ENCODE measurements around the gene RNMT. TPM values are rescaled to one million over a fixed set of nuclear protein-coding genes. Genes with fewer than 3 reads are reported as not detected.

RNMT gene
- total and polyA plus RNA-seq, 7 experiments from 2014 or later = 35.1 to 101 (median 53.7) TPM

DNA sequence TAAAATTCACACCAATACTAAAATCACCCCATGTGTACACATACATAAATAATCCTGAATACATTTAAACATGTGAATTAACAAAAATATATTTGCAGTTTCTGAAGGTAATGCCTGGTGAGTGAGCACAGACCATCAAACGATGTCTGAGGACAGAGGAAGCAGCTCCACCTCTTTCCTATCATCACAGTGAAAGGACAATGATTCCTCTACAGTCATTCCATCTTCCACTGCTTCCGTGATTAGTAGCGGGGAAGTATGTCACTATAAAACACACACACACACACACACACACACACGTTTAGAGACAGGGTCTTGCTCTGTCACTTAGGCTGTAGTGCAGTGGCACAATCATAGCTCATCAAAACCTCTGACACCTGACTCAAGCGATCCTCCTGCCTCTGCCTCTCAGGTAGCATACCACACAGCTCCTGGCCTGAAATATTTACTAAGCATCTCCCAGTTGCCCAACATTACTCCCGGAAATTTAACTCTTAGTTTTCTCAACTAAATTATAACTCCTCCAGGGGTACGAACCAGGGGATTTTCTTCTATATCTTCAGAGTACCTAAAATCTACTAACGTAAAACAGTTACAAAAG is 12.9 kb upstream of the RNMT start:
- Histone ChIP-seq H3K4me3 (ENCODE audit: low read length) (no peak overlapping the region), H3K36me3 (ENCODE audit: control insufficient read depth in 2 of 3, insufficient read depth in 3 of 3, low read length in 3 of 3) (no peaks in the 10 kb centered on the region), H3K9me3 (ENCODE audit: control insufficient read depth in 2 of 3, low read length in 3 of 3) (no peaks in the 10 kb centered on the region), H3K27me3 (ENCODE audit: control insufficient read depth in 2 of 2, insufficient read depth in 2 of 2, low read length in 2 of 2) (no peaks in the 10 kb centered on the region), H3K4me1 (ENCODE audit: control insufficient read depth in 2 of 2, insufficient read depth in 2 of 2, low read length in 2 of 2) (no peaks in the 10 kb centered on the region), H3K27ac (ENCODE audit: low read depth, low read length) (no peak overlapping the region)
- intact Hi-C loops (cut with micrococcal nuclease) = no loop called here
- DNase-seq (no peak), ATAC-seq (no peak)
- Mint-ChIP-seq H3K27ac (peak overlapping the region in 2 of 9 donors; percentile 3 to 7), H3K27me3 (no peaks in the 10 kb centered on the region), H3K4me1 (peaks cover 4 to 35% (median 20%) of the 10 kb centered on the region in 7 donors), H3K4me3 (no peak overlapping the region), H3K9me3 (peaks cover 0 to 18% (median 0%) of the 10 kb centered on the region in 11 donors), H3K36me3 (peaks cover 0 to 41% (median 36%) of the 10 kb centered on the region in 5 donors)
- POLR2A ChIA-PET = no interaction called here
- CTCF ChIA-PET = no interaction called here

DNA sequence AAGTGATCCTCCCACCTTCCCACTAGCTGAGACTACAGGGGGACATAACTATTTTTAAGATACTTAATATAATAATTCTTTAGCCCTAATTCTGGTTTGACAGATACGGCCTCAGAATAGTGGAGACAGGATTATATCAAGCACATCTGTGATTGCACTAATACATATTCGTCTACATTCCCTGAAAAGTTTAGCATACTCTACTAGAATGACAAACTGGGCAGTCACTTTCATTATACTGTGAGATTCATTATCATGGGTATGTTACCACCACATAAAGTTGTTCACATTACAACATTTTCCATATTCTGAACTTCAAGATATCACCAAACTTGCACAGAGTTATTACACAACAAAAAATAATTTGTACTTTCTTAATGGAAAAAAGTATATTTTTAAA is 11.1 kb upstream of the RNMT start:
- no peaks in the 10 kb centered on the region for H3K27me3 ChIP-seq (ENCODE audit: control insufficient read depth in 2 of 2, insufficient read depth in 2 of 2, low read length in 2 of 2)
- H3K4me3 ChIP-seq (ENCODE audit: low read length) = no peak overlapping the region
- Mint-ChIP-seq H3K36me3 (peaks cover 0 to 34% (median 27%) of the 10 kb centered on the region in 5 donors), H3K9me3 (peaks cover 0 to 12% (median 0%) of the 10 kb centered on the region in 11 donors), H3K27me3 (no peaks in the 10 kb centered on the region), H3K27ac (no peak overlapping the region), H3K4me3 (no peak overlapping the region), H3K4me1 (peaks cover 7 to 32% (median 26%) of the 10 kb centered on the region in 7 donors)
- H3K4me1 ChIP-seq (ENCODE audit: control insufficient read depth in 2 of 2, insufficient read depth in 2 of 2, low read length in 2 of 2) = no peaks in the 10 kb centered on the region
- POLR2A ChIA-PET = no interaction called here
- no peaks in the 10 kb centered on the region for H3K9me3 ChIP-seq (ENCODE audit: control insufficient read depth in 2 of 3, low read length in 3 of 3)
- no peak overlapping the region for H3K27ac ChIP-seq (ENCODE audit: low read depth, low read length)
- no peaks in the 10 kb centered on the region for H3K36me3 ChIP-seq (ENCODE audit: control insufficient read depth in 2 of 3, insufficient read depth in 3 of 3, low read length in 3 of 3)
- intact Hi-C loops (cut with micrococcal nuclease) = no loop called here
- ATAC-seq (no peak), DNase-seq (no peak)
- CTCF ChIA-PET = no interaction called here

DNA sequence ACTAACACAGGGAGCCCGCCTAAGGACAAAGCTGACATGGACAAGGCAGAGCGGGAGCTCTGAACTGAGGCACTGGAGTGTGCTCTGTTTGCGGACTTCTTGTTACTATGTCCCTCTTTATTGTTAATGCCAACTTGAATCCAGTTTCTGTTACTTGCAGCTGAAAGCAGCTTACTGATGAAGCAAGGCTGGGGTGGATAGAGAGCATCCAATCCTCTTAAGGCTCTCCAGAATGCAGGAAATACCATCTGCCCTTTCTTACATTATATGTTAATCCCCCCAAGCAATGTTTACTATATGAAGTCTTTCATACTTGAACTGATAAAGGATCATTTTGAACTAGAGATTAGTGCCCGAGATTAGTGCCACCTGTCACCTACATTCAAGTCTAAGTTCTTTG is 9.6 kb upstream of the RNMT start:
- Histone ChIP-seq H3K4me3 (ENCODE audit: low read length) (no peak overlapping the region), H3K27me3 (ENCODE audit: control insufficient read depth in 2 of 2, insufficient read depth in 2 of 2, low read length in 2 of 2) (no peaks in the 10 kb centered on the region), H3K36me3 (ENCODE audit: control insufficient read depth in 2 of 3, insufficient read depth in 3 of 3, low read length in 3 of 3) (no peaks in the 10 kb centered on the region), H3K4me1 (ENCODE audit: control insufficient read depth in 2 of 2, insufficient read depth in 2 of 2, low read length in 2 of 2) (no peaks in the 10 kb centered on the region), H3K9me3 (ENCODE audit: control insufficient read depth in 2 of 3, low read length in 3 of 3) (no peaks in the 10 kb centered on the region), H3K27ac (ENCODE audit: low read depth, low read length) (no peak overlapping the region)
- ChIA-PET POLR2A (no interaction called here), CTCF (no interaction called here)
- Mint-ChIP-seq H3K4me1 (peaks cover 12 to 32% (median 23%) of the 10 kb centered on the region in 7 donors), H3K27ac (no peak overlapping the region), H3K27me3 (no peaks in the 10 kb centered on the region), H3K4me3 (no peak overlapping the region), H3K36me3 (peaks cover 0 to 31% (median 17%) of the 10 kb centered on the region in 5 donors), H3K9me3 (peaks cover 0 to 10% (median 0%) of the 10 kb centered on the region in 11 donors)
- intact Hi-C loops (cut with micrococcal nuclease) = no loop called here
- no peak for DNase-seq
- no peak for ATAC-seq

DNA sequence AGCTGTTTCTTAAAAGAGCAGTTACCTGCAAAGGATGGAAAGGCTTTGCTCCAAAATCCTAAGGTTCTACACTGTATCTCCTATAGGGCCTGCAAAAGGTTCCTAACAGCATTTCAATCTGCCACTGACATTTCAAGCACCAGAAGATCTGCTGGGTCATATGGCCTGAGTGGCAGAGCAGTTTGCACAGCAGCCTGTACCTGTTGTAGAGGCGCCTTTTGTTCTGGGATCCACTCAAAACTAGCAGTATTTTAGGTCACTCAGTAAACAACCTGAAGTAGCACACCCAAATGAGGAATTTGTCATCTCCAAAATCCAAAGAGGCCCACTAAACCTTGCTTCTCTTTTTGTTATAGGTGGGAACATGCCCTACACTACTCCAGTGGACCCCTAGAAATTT is 6.3 kb upstream of the RNMT start:
- peaks cover 0 to 33% (median 18%) of the 10 kb centered on the region in 5 donors for H3K36me3 Mint-ChIP-seq
- DNase-seq = no peak
- intact Hi-C loops (cut with micrococcal nuclease) = loop anchor here (10.0 kb wide), 4 partner anchors 255 to 1015 kb away; partner anchors contain the start of genes CEP76 (in 1 of the 2), PSMG2 (in 1 of the 2) and PTPN2 (in 1 of the 2)
- H3K27ac ChIP-seq (ENCODE audit: low read depth, low read length) = no peak overlapping the region
- H3K36me3 ChIP-seq (ENCODE audit: control insufficient read depth in 2 of 3, insufficient read depth in 3 of 3, low read length in 3 of 3) = no peaks in the 10 kb centered on the region
- no peak for ATAC-seq
- no peaks in the 10 kb centered on the region for H3K27me3 Mint-ChIP-seq
- H3K9me3 Mint-ChIP-seq = peaks cover 0 to 10% (median 0%) of the 10 kb centered on the region in 11 donors
- H3K4me3 ChIP-seq (ENCODE audit: low read length) = no peak overlapping the region
- ChIA-PET POLR2A (interaction anchor here (0.6 kb wide), 1 partner anchor 182 kb away, joined by 3 read pairs; no protein-coding TSS in a partner anchor), CTCF (no interaction called here)
- no peaks in the 10 kb centered on the region for H3K27me3 ChIP-seq (ENCODE audit: control insufficient read depth in 2 of 2, insufficient read depth in 2 of 2, low read length in 2 of 2)
- H3K27ac Mint-ChIP-seq = no peak overlapping the region
- no peak overlapping the region for H3K4me3 Mint-ChIP-seq
- peaks cover 2 to 3% of the 10 kb centered on the region in 2 donors for H3K4me1 ChIP-seq (ENCODE audit: control insufficient read depth in 2 of 2, insufficient read depth in 2 of 2, low read length in 2 of 2)
- no peaks in the 10 kb centered on the region for H3K9me3 ChIP-seq (ENCODE audit: control insufficient read depth in 2 of 3, low read length in 3 of 3)
- peaks cover 19 to 35% (median 30%) of the 10 kb centered on the region in 7 donors for H3K4me1 Mint-ChIP-seq

DNA sequence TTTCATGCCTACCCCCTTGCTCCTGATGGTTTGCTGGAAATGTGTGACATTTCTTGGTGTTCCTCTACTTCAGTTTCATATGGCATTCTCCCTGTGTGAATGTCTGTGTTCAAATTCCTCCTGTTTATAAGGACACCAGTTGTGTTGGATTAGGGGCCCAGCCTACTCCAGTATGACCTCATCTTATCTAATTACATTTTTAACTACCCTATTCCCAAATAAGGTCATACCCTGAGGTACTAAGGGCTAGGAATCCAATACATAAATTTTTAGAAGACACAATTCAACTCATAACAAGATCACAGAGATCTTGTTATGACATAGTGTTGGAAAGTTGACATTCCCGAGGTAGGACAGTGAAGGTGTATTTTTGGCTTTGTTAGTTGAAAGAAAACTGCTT is 5.6 kb upstream of the RNMT start:
- H3K27ac ChIP-seq (ENCODE audit: low read depth, low read length) = no peak overlapping the region
- peaks cover 8 to 9% of the 10 kb centered on the region in 2 donors for H3K4me1 ChIP-seq (ENCODE audit: control insufficient read depth in 2 of 2, insufficient read depth in 2 of 2, low read length in 2 of 2)
- Mint-ChIP-seq H3K4me3 (no peak overlapping the region), H3K27ac (no peak overlapping the region), H3K9me3 (peaks cover 0 to 10% (median 0%) of the 10 kb centered on the region in 11 donors), H3K27me3 (no peaks in the 10 kb centered on the region), H3K36me3 (peaks cover 0 to 37% (median 18%) of the 10 kb centered on the region in 5 donors), H3K4me1 (peaks cover 24 to 41% (median 37%) of the 10 kb centered on the region in 7 donors)
- H3K36me3 ChIP-seq (ENCODE audit: control insufficient read depth in 2 of 3, insufficient read depth in 3 of 3, low read length in 3 of 3) = no peaks in the 10 kb centered on the region
- ChIA-PET POLR2A (no interaction called here), CTCF (no interaction called here)
- DNase-seq = no peak
- no peaks in the 10 kb centered on the region for H3K27me3 ChIP-seq (ENCODE audit: control insufficient read depth in 2 of 2, insufficient read depth in 2 of 2, low read length in 2 of 2)
- intact Hi-C loops (cut with micrococcal nuclease) = loop anchor here (10.0 kb wide), 4 partner anchors 256 to 1016 kb away; partner anchors contain the start of genes CEP76 (in 1 of the 2), PSMG2 (in 1 of the 2) and PTPN2 (in 1 of the 2)
- no peak overlapping the region for H3K4me3 ChIP-seq (ENCODE audit: low read length)
- no peaks in the 10 kb centered on the region for H3K9me3 ChIP-seq (ENCODE audit: control insufficient read depth in 2 of 3, low read length in 3 of 3)
- ATAC-seq = no peak

DNA sequence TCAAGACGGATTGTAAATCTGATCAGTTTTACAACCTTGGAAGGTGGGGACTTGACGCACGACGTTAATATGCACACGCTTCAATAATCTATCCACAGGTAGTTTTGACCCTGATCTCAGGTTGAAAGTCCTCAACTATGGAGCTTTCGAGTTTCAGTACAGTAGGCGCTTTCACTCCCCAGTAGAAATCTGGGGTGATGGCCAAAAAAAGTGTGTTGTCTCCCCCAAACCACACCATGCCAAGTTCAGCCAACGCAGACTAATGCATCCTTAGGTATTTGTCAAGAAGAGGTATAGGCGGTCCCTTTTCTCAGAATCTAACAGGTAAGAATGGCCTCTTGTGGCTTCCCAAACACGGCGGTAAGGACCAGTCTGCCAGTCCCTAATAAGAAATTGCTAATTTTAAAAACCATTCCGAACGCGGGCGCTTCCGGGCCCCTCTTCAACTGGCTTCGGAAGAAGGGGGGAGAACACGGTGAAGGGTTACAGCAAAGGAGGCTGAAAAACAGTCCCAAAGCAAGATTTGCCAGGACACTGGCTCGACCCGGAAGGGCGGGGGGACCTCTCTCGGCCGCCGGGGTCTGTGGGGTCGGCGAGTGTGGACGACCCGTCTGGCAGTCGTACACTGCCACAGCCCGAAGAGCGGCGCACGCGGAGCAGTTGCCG is 774 bp upstream of the RNMT start:
- peak overlapping the region; percentile 98 for H3K27ac ChIP-seq (ENCODE audit: low read depth, low read length)
- Mint-ChIP-seq H3K27me3 (no peaks in the 10 kb centered on the region), H3K4me1 (peaks cover 39 to 71% (median 57%) of the 10 kb centered on the region in 7 donors), H3K27ac (peak overlapping the region in 8 of 9 donors; percentile 26 to 99 (median 81)), H3K36me3 (peaks cover 0 to 27% (median 6%) of the 10 kb centered on the region in 5 donors), H3K4me3 (peak overlapping the region; percentile 85 to 97 (median 90)), H3K9me3 (peaks cover 0 to 3% (median 0%) of the 10 kb centered on the region in 11 donors)
- H3K4me3 ChIP-seq (ENCODE audit: low read length) = peak overlapping the region; percentile 95
- no peaks in the 10 kb centered on the region for H3K9me3 ChIP-seq (ENCODE audit: control insufficient read depth in 2 of 3, low read length in 3 of 3)
- no peaks in the 10 kb centered on the region for H3K27me3 ChIP-seq (ENCODE audit: control insufficient read depth in 2 of 2, insufficient read depth in 2 of 2, low read length in 2 of 2)
- intact Hi-C loops (cut with micrococcal nuclease) = loop anchor here (1.0 to 10.0 kb wide), 21 partner anchors 113 to 1348 kb away; partner anchors contain the start of genes CEP192 (in 2 of the 2), PTPN2 (in 2 of the 2), ZNF519 (in 2 of the 2) and AFG3L2 (in 1 of the 2)
- POLR2A ChIA-PET = interaction anchor here (0.6 to 1.7 kb wide), 4 partner anchors 410 to 1349 kb away, joined by 3 to 7 read pairs (median 4); partner anchors contain the start of gene AFG3L2
- DNase-seq = peak in 3 of 9 donors; percentile 5 to 13 (median 11)
- peaks cover 0 to 5% (median 0%) of the 10 kb centered on the region in 3 experiments for H3K36me3 ChIP-seq (ENCODE audit: control insufficient read depth in 2 of 3, insufficient read depth in 3 of 3, low read length in 3 of 3)
- peaks cover 17 to 36% of the 10 kb centered on the region in 2 donors for H3K4me1 ChIP-seq (ENCODE audit: control insufficient read depth in 2 of 2, insufficient read depth in 2 of 2, low read length in 2 of 2)
- ATAC-seq = no peak
- CTCF ChIA-PET = interaction anchor here (2.4 kb wide), 1 partner anchor 509 kb away, joined by 10 read pairs; no protein-coding TSS in a partner anchor

All from naive thymus-derived CD4-positive, alpha-beta T cell (primary cell).